ENCODE data around the gene ARHGAP5. TPM values are rescaled to one million over a fixed set of nuclear protein-coding genes. Genes with fewer than 3 reads are reported as not detected.

ARHGAP5 gene
- 52.5 and 66.9 TPM in 2 replicates for total RNA-seq (2014; rRNA removed; shearing (Covaris generic))

GRCh38 chr14:32077081-32078022 lies at the start of gene ARHGAP5:
Gene ARHGAP5 (plus strand): TSS chr14:32077304. CDS start chr14:32090670, 13,366 bp downstream.
- peak; percentile 30 for DNase-seq (ENCODE audit: low read depth)

- peak; percentile 57 for DNase-seq (ENCODE audit: low read depth)
Observed at GRCh38 chr14:32028599-32028998, 48.5 kb upstream of the ARHGAP5 start.

GRCh38 chr14:32033543-32033942 lies 43.6 kb upstream of the ARHGAP5 start:
- no peak for DNase-seq (ENCODE audit: low read depth)

GRCh38 chr14:32038876-32039275 lies 38.2 kb upstream of the ARHGAP5 start:
- peak; percentile 54 for DNase-seq (ENCODE audit: low read depth)

GRCh38 chr14:32039401-32040030 lies 37.6 kb upstream of the ARHGAP5 start:
- DNase-seq (ENCODE audit: low read depth) = no peak

- DNase-seq (ENCODE audit: low read depth) = no peak
Observed at GRCh38 chr14:32043624-32044023, 33.5 kb upstream of the ARHGAP5 start.

GRCh38 chr14:32044454-32044853 lies 32.6 kb upstream of the ARHGAP5 start:
- DNase-seq (ENCODE audit: low read depth) = no peak

- no peak for DNase-seq (ENCODE audit: low read depth)
Observed at GRCh38 chr14:32047791-32048190, 29.3 kb upstream of the ARHGAP5 start.

GRCh38 chr14:32049361-32050088 lies 27.6 kb upstream of the ARHGAP5 start:
- no peak for DNase-seq (ENCODE audit: low read depth)

GRCh38 chr14:32050878-32051277 lies 26.2 kb upstream of the ARHGAP5 start:
- DNase-seq (ENCODE audit: low read depth) = no peak

GRCh38 chr14:32054536-32054935 lies 22.6 kb upstream of the ARHGAP5 start:
- no peak for DNase-seq (ENCODE audit: low read depth)

- no peak for DNase-seq (ENCODE audit: low read depth)
Observed at GRCh38 chr14:32055175-32055574, 21.9 kb upstream of the ARHGAP5 start.

- no peak for DNase-seq (ENCODE audit: low read depth)
Observed at GRCh38 chr14:32059702-32060101, 17.4 kb upstream of the ARHGAP5 start.

- no peak for DNase-seq (ENCODE audit: low read depth)
Observed at GRCh38 chr14:32064931-32065330, 12.2 kb upstream of the ARHGAP5 start.

GRCh38 chr14:32068708-32069107 lies 8.4 kb upstream of the ARHGAP5 start:
- no peak for DNase-seq (ENCODE audit: low read depth)

GRCh38 chr14:32070282-32070681 lies 6.8 kb upstream of the ARHGAP5 start:
- DNase-seq (ENCODE audit: low read depth) = no peak

GRCh38 chr14:32072676-32073075 lies 4.4 kb upstream of the ARHGAP5 start:
- no peak for DNase-seq (ENCODE audit: low read depth)

GRCh38 chr14:32073537-32074189 lies 3.4 kb upstream of the ARHGAP5 start:
- peak; percentile 71 for DNase-seq (ENCODE audit: low read depth)

GRCh38 chr14:32074887-32075572 lies 2.1 kb upstream of the ARHGAP5 start:
- DNase-seq (ENCODE audit: low read depth) = no peak

GRCh38 chr14:32075672-32076277 lies 1.3 kb upstream of the ARHGAP5 start:
- DNase-seq (ENCODE audit: low read depth) = peak; percentile 15

All from RPMI7951 (cell line).